Mucosa of rectum (tissue), 2 donors: Measurements from ENCODE around the gene NIFK.

ENCODE experiments used
- H3K27ac ChIP-seq, 2 donors: one replicate each; pipeline ENCODE4 v1.7.0; 2013; ENCODE audit warnings: inconsistent platforms in 2 of 2, low read depth in 2 of 2, low read length in 2 of 2
- H3K27me3 ChIP-seq, 2 donors: one replicate each; pipeline ENCODE4 v1.7.0; 2013; ENCODE audit warnings: low read length in 2 of 2; ENCODE audit not compliant: control insufficient read depth in 2 of 2, insufficient read depth in 2 of 2
- H3K36me3 ChIP-seq, 2 donors: one replicate each; pipeline ENCODE4 v1.7.0; 2013; ENCODE audit warnings: low read length in 2 of 2; ENCODE audit not compliant: control insufficient read depth in 2 of 2, insufficient read depth in 2 of 2
- H3K4me1 ChIP-seq, 2 donors: one replicate each; pipeline ENCODE4 v1.7.0; 2013; ENCODE audit warnings: low read length in 2 of 2, mild to moderate bottlenecking in 1 of 2; ENCODE audit not compliant: control insufficient read depth in 2 of 2, insufficient read depth in 2 of 2
- H3K4me3 ChIP-seq, 2 donors: one replicate each; pipeline ENCODE4 v1.7.0; 2013; ENCODE audit warnings: low read length in 2 of 2
- H3K9ac ChIP-seq, 2 donors: one replicate each; pipeline ENCODE4 v1.7.0; 2013; ENCODE audit warnings: low read length in 2 of 2, low read depth in 1 of 2, mild to moderate bottlenecking in 1 of 2
- H3K9me3 ChIP-seq, 2 donors: one replicate each; pipeline ENCODE4 v1.7.0; 2013; ENCODE audit warnings: low read length in 2 of 2; ENCODE audit not compliant: control insufficient read depth in 2 of 2
- donor health status: healthy.
- donor health status: Normal muscosa, but diverticular disease.

NIFK gene

GRCh38 chr2:121682396-121683298 lies 54.0 kb downstream of the NIFK start:
- Histone ChIP-seq H3K27me3 (no peaks in the 10 kb centered on the region), H3K36me3 (no peaks in the 10 kb centered on the region), H3K4me3 (no peak overlapping the region), H3K4me1 (no peaks in the 10 kb centered on the region), H3K27ac (no peak overlapping the region), H3K9me3 (peaks cover 7 to 12% of the 10 kb centered on the region in 2 donors), H3K9ac (no peak overlapping the region)

DNA sequence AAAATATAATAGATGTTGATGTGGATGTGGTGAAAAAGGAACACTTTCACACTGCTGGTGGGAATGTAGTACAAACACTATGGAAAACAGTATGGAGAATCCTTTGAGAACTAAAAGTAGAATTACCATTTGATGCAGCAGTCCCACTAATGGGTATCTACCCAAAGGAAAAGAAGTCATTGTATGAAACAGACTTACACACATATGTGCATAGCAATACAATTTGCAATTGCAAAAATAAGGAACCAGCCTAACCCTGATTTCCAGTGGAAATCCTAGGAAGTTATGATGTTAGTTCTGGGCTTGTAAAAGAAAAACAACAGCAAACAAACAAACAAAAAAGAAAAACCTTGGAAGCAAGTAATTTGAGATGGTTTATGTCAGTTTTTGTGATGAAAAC lies 58.8 kb downstream of the NIFK start:
- Histone ChIP-seq H3K9ac (no peak overlapping the region), H3K4me3 (no peak overlapping the region), H3K4me1 (no peaks in the 10 kb centered on the region), H3K9me3 (peaks cover 7 to 8% of the 10 kb centered on the region in 2 donors), H3K27me3 (no peaks in the 10 kb centered on the region), H3K36me3 (no peaks in the 10 kb centered on the region), H3K27ac (no peak overlapping the region)
